GM19328 (cell line): Measurements from ENCODE around the gene HMGCR.
A peak's percentile ranks its signal among the peaks of the same experiment; 100 is the strongest.
"Not testable (repeated sequence)": the region's sequence is repeated elsewhere in the genome, so short reads cannot be mapped to it uniquely, and the experiment has no call there.

Experiments used
- ATAC-seq: cut with Tn5 transposase; IDR thresholded peaks from one replicate; pipeline ENCODE4 v1.9.1; 2021; ENCODE audit warnings: mild to moderate bottlenecking, moderate library complexity; ENCODE audit not compliant: unreplicated experiment

Gene HMGCR

GRCh38 chr5:75336615-75337336 lies at the start of gene HMGCR:
TSS of gene HMGCR (plus strand) at chr5:75337220. CDS start at chr5:75342606, 5,386 bp downstream.
- ATAC-seq = peak; percentile 99

- ATAC-seq = not testable (repeated sequence)
Measured at GRCh38 chr5:75291844-75292243, 45.2 kb upstream of the HMGCR start.

GRCh38 chr5:75300084-75300483 lies 36.9 kb upstream of the HMGCR start:
- no peak for ATAC-seq

- ATAC-seq = no peak
Measured at GRCh38 chr5:75303419-75303818, 33.6 kb upstream of the HMGCR start.

- ATAC-seq = not testable (repeated sequence)
Measured at GRCh38 chr5:75304486-75304885, 32.5 kb upstream of the HMGCR start.

- ATAC-seq = no peak
Measured at GRCh38 chr5:75306746-75307145, 30.3 kb upstream of the HMGCR start.

- ATAC-seq = no peak
Measured at GRCh38 chr5:75310212-75310611, 26.8 kb upstream of the HMGCR start.

GRCh38 chr5:75319148-75319547 lies 17.9 kb upstream of the HMGCR start:
- not testable (repeated sequence) for ATAC-seq

- no peak for ATAC-seq
Measured at GRCh38 chr5:75319638-75320037, 17.4 kb upstream of the HMGCR start.

- ATAC-seq = no peak
Measured at GRCh38 chr5:75320371-75320770, 16.6 kb upstream of the HMGCR start.

GRCh38 chr5:75322066-75322465 lies 15.0 kb upstream of the HMGCR start:
- ATAC-seq = no peak

GRCh38 chr5:75324791-75325190 lies 12.2 kb upstream of the HMGCR start:
- ATAC-seq = no peak

- ATAC-seq = no peak
Measured at GRCh38 chr5:75325242-75325641, 11.8 kb upstream of the HMGCR start.

GRCh38 chr5:75330404-75330803 lies 6.6 kb upstream of the HMGCR start:
- no peak for ATAC-seq

- no peak for ATAC-seq
Measured at GRCh38 chr5:75331095-75332090, 5.6 kb upstream of the HMGCR start.

- not testable (repeated sequence) for ATAC-seq
Measured at GRCh38 chr5:75333759-75334158, 3.3 kb upstream of the HMGCR start.

GRCh38 chr5:75334413-75334812 lies 2.6 kb upstream of the HMGCR start:
- not testable (repeated sequence) for ATAC-seq

GRCh38 chr5:75335486-75335885 lies 1.5 kb upstream of the HMGCR start:
- no peak for ATAC-seq

GRCh38 chr5:75335952-75336614 lies 937 bp upstream of the HMGCR start:
- peak; percentile 1 for ATAC-seq

GRCh38 chr5:75337366-75338021 lies 474 bp downstream of the HMGCR start:
- ATAC-seq = no peak

- ATAC-seq = no peak
Measured at GRCh38 chr5:75338408-75338807, 1.4 kb downstream of the HMGCR start.
